GM12892 (cell line): Measurements from ENCODE around the gene OR7G3.

ENCODE experiments used
- POLR2A ChIP-seq: IDR thresholded peaks from 2 replicates; pipeline ENCODE4 v1.6.1; 2011; ENCODE audit warnings: low read depth, low read length, control low read depth
- POLR2AphosphoS5 ChIP-seq: IDR thresholded peaks from 2 replicates; pipeline ENCODE4 v1.6.1; 2011; ENCODE audit warnings: low read depth, low read length, control low read depth
- TAF1 ChIP-seq: IDR thresholded peaks from 2 replicates; pipeline ENCODE4 v1.6.1; 2011; ENCODE audit warnings: low read depth, mild to moderate bottlenecking, control low read depth, low read length, borderline replicate concordance

DNA sequence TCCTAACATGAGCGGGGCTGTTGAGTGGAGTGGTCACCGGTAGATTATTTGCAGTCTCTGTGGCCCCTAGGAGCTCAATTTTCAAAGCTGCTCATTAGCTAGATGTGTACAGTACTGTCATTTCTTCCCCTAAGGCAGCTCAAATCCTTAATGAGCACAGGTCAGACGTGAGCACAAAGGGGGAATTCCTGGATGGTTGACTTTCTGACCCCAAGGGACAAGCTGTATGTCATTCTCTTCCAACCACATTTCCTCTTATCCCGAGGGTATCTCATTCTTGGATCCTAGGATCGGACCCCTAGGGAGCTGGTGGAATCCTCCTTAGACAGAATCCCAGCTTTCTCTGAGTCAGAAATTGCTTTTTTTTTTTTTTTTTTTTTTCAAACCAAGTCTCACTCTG is 5.7 kb upstream of the OR7G3 start:
- TF ChIP-seq POLR2AphosphoS5 (no peak), TAF1 (no peak), POLR2A (no peak)
